ENCODE results near the gene PBX4.

GRCh38 chr19:19553670-19554069 is 64.8 kb downstream of the PBX4 start:
- TF ChIP-seq CTCF (IDR thresholded peaks at IDR 0.05; ENCODE audit: insufficient read depth, low read length, poor library complexity, severe bottlenecking) (no peak), EZH2phosphoT487 (conservative IDR thresholded peaks at IDR 0.05; ENCODE audit: low read length) (no peak)
